Measurements from ENCODE around the gene PCDH9.

Gene PCDH9

GRCh38 chr13:67101730-67102467 is 128.2 kb downstream of the PCDH9 start:
- TF ChIP-seq REST (IDR thresholded peaks at IDR 0.05; ENCODE audit: insufficient read depth in 1 of 2, low read depth in 2 of 2, low read length in 2 of 2) (no peak), TAF1 (IDR thresholded peaks at IDR 0.05; ENCODE audit: borderline replicate concordance, insufficient read depth, low read length) (no peak), POLR2AphosphoS5 (IDR thresholded peaks at IDR 0.05; ENCODE audit: low read depth, low read length) (no peak), FOXP2 (optimal IDR thresholded peaks at IDR 0.05; ENCODE audit: borderline replicate concordance, extremely low read depth, extremely low read length, insufficient read depth) (no peak), SIN3A (IDR thresholded peaks at IDR 0.05; ENCODE audit: borderline replicate concordance, insufficient read depth, low read length) (no peak)

- no peak for TF ChIP-seq TAF1 (IDR thresholded peaks at IDR 0.05; ENCODE audit: borderline replicate concordance, insufficient read depth, low read length)
- no peak for TF ChIP-seq FOXP2 (optimal IDR thresholded peaks at IDR 0.05; ENCODE audit: borderline replicate concordance, extremely low read depth, extremely low read length, insufficient read depth)
- no peak for TF ChIP-seq SIN3A (IDR thresholded peaks at IDR 0.05; ENCODE audit: borderline replicate concordance, insufficient read depth, low read length)
- no peak for TF ChIP-seq POLR2AphosphoS5 (IDR thresholded peaks at IDR 0.05; ENCODE audit: low read depth, low read length)
- no peak for TF ChIP-seq REST (IDR thresholded peaks at IDR 0.05; ENCODE audit: insufficient read depth in 1 of 2, low read depth in 2 of 2, low read length in 2 of 2)
Observed at GRCh38 chr13:67100730-67101129, 129.4 kb downstream of the PCDH9 start.

- TF ChIP-seq POLR2AphosphoS5 (IDR thresholded peaks at IDR 0.05; ENCODE audit: low read depth, low read length) = no peak
Observed at GRCh38 chr13:67099494-67099893, 130.6 kb downstream of the PCDH9 start.

- no peak for TF ChIP-seq FOXP2 (optimal IDR thresholded peaks at IDR 0.05; ENCODE audit: borderline replicate concordance, extremely low read depth, extremely low read length, insufficient read depth)
- no peak for TF ChIP-seq TAF1 (IDR thresholded peaks at IDR 0.05; ENCODE audit: borderline replicate concordance, insufficient read depth, low read length)
- TF ChIP-seq SIN3A (IDR thresholded peaks at IDR 0.05; ENCODE audit: borderline replicate concordance, insufficient read depth, low read length) = no peak
- TF ChIP-seq REST (IDR thresholded peaks at IDR 0.05; ENCODE audit: insufficient read depth in 1 of 2, low read depth in 2 of 2, low read length in 2 of 2) = no peak
Observed at GRCh38 chr13:67097892-67098452, 132.2 kb downstream of the PCDH9 start.

- TF ChIP-seq POLR2AphosphoS5 (IDR thresholded peaks at IDR 0.05; ENCODE audit: low read depth, low read length) (no peak), SIN3A (IDR thresholded peaks at IDR 0.05; ENCODE audit: borderline replicate concordance, insufficient read depth, low read length) (no peak), FOXP2 (optimal IDR thresholded peaks at IDR 0.05; ENCODE audit: borderline replicate concordance, extremely low read depth, extremely low read length, insufficient read depth) (no peak), REST (IDR thresholded peaks at IDR 0.05; ENCODE audit: insufficient read depth in 1 of 2, low read depth in 2 of 2, low read length in 2 of 2) (no peak)
Observed at GRCh38 chr13:67096418-67096817, 133.7 kb downstream of the PCDH9 start.
